NCI-H2081 treated with DMSO at 0.1 percent for 48 hours (cell line): ENCODE results near the gene ARL11.

Experiments
- DNase-seq: peaks from one replicate; lab custom pipeline; 2025; lab: John Stamatoyannopoulos, UW

Gene ARL11

DNA sequence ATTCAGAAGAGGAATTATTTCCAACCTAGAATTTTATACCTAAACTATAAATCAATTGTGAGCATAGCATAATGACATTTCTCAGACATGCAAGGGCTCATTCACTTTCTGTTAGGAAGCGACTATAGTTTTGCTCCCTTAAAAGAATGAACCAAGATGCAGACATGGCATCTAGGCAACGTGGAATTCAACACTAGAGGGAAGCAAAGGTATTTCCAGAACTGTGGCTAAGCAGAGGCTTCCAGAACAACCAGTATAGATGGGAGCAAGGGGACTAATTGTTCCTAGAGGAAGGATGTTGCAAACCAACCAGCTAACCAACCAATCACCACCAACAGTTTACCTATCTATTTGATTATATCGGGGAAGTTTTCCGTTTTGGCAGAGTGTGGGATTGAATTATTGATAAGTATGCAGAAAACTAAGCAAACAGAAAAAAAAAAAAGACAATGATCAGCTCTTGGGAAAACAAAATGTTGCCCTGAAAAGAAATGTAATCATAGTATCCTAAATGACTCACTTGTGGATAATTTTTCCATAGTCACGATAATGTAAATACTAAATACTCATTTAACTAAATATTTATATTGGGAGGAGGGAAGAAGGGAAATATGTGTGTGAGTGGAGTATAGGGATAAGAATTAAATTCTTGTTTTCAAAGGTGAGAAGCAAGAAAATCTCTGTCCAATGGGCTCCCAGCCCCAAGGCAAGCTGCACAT, 21.1 kb downstream of the ARL11 start:
- no peak for DNase-seq

DNA sequence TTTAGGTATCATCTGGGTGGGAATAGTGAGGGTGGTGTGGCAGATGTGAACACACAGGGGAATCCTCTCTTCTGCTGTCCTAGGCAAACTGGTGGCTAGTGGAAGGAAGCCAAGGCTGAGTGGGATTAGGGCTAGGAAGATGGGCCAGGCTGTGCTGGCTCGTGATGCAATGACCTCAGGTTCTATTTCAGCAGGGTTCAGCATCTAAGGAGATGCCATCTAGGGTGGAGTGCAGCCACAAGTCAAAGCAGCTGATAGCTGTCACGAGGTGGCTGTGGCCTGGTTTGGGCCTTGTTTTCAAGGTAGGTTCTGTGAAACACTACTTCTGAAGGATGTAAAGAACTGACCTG, 21.6 kb downstream of the ARL11 start:
- no peak for DNase-seq

DNA sequence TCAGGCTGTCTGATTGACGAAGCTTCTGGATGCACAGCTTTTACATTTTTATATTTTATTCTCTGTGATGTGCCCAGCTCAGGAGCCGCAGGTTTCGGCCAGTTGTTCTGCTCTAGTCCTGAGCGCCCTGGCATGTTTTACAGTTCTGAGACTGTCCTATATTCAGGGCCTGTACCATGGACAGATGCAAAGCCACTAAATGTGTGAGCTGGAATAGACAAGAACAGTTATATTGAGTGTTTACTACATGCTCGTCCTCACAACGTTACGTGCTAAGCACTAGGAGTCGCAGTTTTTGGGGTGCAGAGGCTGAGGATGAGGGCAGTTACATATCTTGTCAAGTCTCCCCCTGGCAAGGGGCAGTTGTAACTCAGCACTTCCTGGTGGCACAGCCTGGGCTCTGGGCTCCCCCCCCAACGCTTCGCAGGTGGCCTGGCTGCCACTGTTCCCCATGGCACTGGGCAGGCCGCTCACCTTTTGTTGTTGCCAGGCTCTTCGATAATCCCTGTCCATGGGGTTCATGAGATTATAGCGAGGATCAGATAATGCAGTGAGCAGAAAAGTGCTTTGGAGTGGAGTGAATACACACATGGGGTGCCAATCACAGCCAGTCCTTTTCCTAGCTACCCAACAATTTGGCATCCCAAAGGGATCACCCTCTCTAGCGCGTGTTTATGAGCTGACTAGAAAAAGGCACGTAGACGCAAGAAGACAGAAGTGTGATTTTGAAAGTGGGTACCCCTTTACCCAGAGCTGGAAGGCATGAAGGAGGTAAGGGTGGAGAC, 23.5 kb downstream of the ARL11 start:
- DNase-seq = no peak

DNA sequence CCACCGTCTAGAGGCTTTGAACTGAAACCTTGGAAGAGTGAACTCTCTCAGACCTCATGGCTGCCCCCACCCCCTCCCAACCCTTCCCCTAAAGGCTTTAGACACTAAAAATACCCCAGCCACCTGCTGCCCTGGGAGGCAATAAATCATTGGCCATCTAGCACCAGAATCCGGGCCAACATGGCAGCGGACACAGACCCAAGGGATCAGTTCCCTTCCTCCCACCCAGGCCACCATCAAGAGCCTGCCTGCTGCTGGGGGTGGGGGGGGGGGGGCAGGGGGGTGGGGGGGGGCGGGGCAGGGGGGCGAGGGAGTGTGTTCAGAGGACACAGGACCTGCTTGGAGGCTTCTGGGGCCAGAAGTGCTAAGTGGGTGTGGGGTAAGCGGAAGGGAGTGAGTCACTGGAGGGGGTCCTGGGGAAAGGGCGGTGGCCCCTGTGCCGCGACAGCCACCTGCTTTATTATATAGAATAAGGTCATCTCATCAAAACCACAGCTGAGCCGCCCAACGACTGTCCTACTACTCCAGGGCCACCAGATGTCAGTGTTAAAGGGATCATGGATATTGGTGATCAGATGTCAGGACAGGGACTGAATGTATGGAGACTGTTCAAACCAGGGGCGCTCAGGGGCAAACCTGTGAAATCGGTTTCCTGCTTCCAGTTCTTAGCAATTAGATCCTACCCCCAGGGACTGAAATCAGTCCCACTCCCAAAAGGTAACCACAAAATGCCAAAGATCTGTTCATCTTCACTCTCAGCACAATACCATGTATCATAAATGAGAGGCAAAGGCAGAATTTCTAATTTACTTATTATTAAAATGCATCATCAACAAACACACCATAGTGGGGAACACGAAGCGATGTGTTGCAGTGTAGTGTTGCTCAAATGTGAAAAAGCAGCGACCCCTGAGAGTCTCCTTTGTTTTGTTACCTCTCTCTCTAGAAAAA, 24.3 kb downstream of the ARL11 start:
- DNase-seq = no peak

DNA sequence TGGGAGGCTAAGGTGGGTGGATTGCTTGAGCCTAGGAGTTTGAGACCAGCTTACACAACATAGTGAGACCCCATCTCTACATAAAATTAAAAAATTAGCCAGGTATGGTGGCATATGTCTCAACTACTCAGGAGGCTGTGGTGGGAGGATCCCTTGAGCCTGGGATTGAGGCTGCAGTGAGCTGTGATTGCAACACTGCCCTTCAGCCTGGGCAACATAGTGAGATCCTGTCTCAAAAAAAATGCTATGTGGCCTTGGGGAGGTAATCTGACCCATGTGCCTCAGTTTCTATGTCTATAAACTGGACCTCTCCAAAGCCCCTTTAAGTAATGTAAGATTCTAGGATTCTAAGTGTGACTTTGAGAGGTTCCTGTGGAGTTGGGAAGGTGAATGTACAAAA, 25.2 kb downstream of the ARL11 start:
- no peak for DNase-seq

DNA sequence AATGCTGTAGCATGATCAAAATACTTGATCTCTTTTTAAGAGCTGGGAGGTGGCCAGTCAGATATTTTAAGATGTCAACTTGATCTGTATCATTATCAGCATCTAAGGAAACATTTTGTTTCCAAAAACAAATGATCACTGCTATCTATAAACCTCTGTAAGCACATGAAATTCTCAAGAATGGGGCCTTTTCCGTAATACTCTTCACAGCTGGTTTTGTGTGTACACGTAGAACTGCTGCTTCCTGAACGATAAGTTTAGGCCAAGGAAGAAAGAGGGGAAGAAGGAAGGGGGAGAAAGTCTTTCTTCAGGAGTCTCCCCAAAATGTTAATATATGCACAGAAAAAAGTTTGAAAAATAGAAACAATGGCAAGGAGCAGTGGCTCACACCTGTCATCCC, 25.7 kb downstream of the ARL11 start:
- no peak for DNase-seq

DNA sequence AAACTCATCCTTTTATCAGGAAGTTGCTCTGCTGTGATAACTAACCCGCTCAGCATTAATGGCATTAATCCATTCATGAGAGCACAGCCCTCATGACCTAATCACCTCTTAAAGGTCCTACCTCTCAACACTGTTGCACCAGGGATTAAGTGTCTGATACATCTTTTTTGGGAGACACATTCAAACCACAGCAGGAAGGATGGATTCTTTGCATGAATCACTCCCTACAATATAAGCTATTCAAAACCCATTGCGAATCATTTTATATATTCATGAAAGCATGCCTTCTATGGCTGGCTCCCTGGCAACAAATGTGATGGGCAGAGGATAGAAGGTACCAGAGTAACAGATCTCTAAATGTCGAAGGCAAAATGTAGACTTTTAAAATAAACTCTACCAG, 27.6 kb downstream of the ARL11 start:
- no peak for DNase-seq

DNA sequence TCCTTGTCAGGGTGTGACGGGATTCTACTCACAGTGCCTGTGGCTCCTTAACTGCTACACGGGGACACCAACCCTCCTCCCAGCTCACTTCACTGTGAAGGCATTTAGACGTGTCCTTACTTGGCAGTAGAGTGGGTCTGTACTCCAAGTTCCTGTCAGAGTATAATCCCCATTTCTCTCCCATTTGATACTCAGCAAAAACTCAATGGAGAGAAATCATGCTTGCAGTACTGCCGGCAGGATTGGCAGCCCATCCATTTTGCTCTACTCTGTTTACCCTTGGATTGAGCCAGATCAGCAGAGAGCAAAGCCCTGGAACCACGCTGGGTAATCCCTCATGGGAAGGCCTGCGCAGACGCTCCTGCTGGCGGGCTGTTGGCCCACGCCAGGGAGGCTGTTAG, 28.9 kb downstream of the ARL11 start:
- no peak for DNase-seq

DNA sequence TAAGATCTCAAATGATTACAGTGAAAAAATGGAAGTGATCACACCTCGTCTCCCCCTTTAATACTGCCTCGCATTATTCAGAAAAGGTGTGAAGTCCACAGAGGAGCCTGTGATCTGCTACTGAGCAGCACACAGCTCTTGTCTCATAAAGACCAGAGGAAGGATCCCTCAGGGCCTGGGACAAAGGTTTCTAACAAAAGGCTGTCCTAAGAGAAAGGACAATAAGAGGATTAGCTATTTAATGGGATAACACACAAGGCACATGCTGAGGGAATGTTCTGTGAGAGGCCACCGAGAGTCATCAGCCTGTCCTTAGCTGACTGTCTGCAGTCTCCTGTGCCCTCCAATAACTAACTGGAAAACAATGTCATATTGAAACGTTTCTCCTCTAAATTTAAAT, 36.3 kb downstream of the ARL11 start:
- no peak for DNase-seq

DNA sequence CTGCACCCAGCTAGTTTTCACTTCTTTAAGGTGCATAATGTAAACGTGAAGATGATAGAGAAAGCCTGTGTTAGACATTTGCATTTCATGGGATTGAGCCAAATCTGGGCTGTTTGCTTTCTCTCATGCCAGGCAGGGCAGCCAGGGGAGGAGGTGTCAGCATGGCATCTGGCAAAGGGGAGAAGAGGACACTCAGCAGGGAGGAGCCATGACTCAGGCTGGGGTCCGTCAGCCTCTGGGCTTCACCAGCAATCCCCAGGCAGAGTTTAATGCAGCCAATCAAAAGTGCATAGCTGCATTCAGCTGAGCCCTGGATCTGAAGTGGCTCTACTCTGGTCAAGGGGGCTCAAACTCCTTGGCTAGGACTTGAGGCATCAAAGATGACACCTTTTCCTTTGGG, 39.5 kb downstream of the ARL11 start:
- no peak for DNase-seq

DNA sequence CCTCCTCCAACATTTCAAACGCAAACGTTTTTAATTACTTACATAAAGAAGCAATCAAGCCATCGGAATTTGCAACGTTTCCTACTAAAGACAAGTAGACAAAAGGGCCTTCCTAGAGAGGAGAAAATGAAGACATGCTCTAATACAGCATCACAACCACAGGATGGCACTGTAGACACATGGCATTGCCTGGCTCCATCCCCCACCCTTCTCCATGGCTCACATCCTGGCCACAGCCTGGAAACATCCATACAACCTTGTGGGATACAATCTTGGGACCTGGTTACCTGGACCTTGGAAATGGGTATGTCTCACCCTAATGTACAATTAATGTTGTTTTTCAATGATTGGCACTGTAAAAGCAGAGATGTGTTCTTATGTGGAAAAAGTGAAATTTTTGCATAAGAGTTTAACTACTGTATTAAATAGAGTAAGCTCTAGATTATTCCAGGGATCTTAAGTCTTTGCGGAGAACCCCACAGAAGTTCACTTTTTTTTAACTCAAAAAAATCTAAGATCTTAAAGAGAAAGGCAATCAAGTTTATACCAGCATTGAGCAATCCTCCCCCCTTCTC, 41.5 kb downstream of the ARL11 start:
- DNase-seq = no peak

DNA sequence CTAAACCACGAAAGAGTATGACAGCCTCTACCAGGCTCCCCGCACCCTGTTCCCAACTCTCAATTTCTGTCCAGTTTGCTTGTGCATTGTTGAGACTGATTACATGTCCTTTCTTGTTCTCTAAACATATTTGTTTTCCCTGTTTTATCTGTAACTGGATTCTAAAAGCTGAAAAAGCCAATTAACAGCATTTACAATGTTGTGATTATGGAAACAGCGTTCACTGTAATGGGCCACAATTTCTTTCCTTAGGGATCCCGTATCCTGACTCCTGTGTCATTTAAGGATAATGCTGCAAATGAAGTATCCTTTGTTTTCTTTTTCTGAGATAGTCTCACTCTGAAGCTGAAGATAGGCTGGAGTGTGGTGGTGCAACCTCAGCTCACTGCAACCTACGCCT, 42.5 kb downstream of the ARL11 start:
- DNase-seq = no peak

DNA sequence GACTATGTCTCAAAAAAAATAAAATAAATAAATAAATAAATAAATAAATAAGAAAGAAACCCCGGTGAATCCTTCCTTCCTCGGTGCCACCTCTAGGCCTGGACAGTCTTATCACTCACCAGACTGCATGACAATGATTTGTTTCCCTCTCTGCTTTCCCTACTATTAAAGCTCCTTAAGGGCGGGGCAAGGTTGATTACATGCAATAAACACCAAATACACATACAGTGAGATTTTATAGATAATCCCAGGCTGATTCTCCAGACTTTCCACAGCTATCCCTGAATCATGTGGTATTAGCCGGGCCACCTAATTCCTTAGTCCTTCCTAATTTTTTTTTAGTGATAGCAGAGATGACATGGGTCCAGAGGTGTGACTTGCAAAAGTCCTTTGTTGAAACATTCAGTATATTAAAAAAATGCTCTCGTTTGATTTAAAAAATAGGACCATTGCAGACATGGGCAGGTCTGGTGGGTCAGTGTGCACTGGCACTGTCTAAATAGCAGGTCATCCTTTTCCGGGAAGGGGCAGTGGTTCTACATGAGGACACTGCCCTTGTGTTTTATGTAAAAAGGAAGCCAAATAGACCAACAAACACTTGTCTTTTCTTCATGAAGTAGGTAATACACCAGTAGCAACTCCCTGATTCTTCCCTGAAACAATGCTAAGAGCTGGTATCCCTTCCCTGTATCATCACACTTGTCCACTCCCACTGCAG, 48.4 kb downstream of the ARL11 start:
- no peak for DNase-seq

DNA sequence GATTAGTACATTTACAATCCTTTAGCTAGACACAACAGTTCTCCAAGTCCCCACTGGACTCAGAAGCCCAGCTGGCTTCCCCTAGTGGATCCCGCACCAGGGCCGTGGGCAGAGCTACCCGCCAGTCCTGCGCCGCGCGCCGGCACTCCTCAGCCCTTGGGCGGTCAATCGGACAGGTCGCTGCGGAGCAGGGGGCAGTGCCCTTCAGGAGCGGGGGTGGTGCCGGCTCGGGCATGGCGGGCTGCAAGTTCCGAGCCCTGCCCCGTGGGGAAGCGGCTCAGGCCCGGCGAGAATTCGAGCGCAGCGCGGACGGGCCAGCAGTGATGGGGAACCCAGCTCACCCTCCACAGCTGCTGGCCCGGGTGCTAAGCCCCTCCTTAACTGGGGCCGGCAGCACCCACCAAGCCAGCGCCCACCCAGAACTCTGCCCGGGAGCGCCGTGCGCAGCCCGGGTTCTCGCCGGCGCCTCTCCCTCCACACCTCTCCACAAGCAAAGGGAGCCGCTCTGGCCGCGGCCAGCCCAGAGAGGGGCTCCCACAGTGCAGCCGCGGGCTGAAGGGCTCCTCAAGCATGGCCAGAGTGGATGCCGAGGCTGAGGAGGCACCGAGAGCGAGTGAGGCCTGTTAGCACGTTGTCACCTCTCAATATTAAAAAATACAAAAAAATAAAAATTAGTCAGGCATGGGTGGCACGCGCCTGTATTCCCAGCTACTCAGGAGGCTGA, 50.0 kb downstream of the ARL11 start:
- DNase-seq = no peak

DNA sequence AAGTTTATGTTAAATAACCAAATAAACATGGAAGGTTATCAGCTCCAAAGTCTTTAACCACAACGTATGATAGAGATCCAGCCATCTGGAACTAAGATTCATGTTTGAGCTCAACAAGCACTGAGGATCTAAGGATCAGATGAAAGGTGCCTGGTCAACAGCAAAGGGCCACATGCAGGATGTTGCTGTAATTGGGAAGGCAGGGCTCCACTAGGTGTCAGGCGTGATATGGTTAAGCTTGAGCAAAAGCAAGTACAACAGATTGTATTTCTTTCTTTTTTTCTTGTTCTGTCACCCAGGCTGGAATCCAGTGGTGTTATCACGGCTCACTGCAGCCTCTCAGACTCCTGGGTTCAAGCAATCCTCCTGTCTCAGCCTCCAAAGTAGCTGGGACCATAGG, 50.9 kb downstream of the ARL11 start:
- no peak for DNase-seq

DNA sequence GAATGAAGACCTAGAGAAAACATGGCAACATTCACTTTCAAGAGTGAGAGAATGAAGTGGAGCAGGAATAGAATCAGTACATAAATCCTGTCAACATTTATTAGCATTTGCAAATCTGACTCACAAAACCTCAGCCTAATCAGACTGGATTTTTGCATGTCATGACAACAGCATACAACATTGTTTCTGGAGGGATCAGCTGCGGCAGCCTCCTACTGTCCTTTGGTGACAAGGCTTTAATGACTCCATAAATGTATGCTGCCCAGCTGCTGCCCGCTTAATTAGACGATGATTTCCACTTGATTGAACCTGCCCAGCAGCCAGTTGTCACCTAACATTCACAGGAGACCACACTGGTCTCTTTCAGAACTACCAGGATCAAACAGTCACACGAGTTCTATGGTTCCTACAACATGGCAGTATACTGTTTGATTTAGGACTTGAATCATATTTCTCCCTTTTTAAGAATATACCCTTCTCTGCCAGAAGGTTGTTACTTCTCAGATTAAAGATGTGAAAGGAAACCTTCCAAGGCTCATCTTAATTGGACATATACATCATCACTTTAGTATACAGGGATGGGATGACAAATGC, 53.6 kb downstream of the ARL11 start:
- no peak for DNase-seq
